Lung microvascular endothelial cell (primary cell): ENCODE results near the gene CRELD1. TPM values are rescaled to one million over a fixed set of nuclear protein-coding genes. Genes with fewer than 3 reads are reported as not detected.
"Not testable (repeated sequence)": the region's sequence is repeated elsewhere in the genome, so short reads cannot be mapped to it uniquely, and the experiment has no call there.

Experiments
- DNase-seq, 2 donors: peaks; one replicate each; pipeline versions ENCODE4 v3.0.0 to v3.0.0-alpha.2; 2010; ENCODE audit warnings: low read depth in 2 of 2
- total RNA-seq: library from RNA; depleted of rRNA; stranded (reverse); fragments of >200 nt; gene quantifications from 2 replicates; pipeline ENCODE4 v1.2.1, GENCODE V29; 2014

Gene CRELD1
- total RNA-seq, 1 donor from 2014 or later = 60.9 TPM

GRCh38 chr3:9934235-9934621 lies 594 bp downstream of the CRELD1 start:
- peak in 1 of 2 donors; percentile 41 for DNase-seq

- DNase-seq = no peak
Measured at GRCh38 chr3:9934993-9935392, 1.4 kb downstream of the CRELD1 start.

- DNase-seq = no peak
Measured at GRCh38 chr3:9935966-9936510, 2.4 kb downstream of the CRELD1 start.

- DNase-seq = no peak
Measured at GRCh38 chr3:9937486-9938238, 4.0 kb downstream of the CRELD1 start.

- no peak for DNase-seq
Measured at GRCh38 chr3:9938966-9939365, 5.3 kb downstream of the CRELD1 start.

- DNase-seq = not testable (repeated sequence)
Measured at GRCh38 chr3:9939906-9940305, 6.3 kb downstream of the CRELD1 start.

- DNase-seq = no peak
Measured at GRCh38 chr3:9940746-9941145, 7.1 kb downstream of the CRELD1 start.

- no peak for DNase-seq
Measured at GRCh38 chr3:9942164-9942563, 8.5 kb downstream of the CRELD1 start.

- DNase-seq = no peak
Measured at GRCh38 chr3:9942934-9943690, 9.5 kb downstream of the CRELD1 start.

GRCh38 chr3:9944271-9944670 lies 10.6 kb downstream of the CRELD1 start:
- no peak for DNase-seq

GRCh38 chr3:9945358-9945757 lies 11.7 kb downstream of the CRELD1 start:
- no peak for DNase-seq

GRCh38 chr3:9946112-9947024 lies 12.7 kb downstream of the CRELD1 start:
- DNase-seq = peak; percentile 95 to 97

GRCh38 chr3:9947025-9947995 lies 13.7 kb downstream of the CRELD1 start:
- DNase-seq = peak; percentile 86 to 92

GRCh38 chr3:9948586-9948985 lies 15.0 kb downstream of the CRELD1 start:
- no peak for DNase-seq

GRCh38 chr3:9949115-9949514 lies 15.5 kb downstream of the CRELD1 start:
- DNase-seq = no peak

GRCh38 chr3:9949626-9950025 lies 16.0 kb downstream of the CRELD1 start:
- DNase-seq = no peak

GRCh38 chr3:9951126-9951525 lies 17.5 kb downstream of the CRELD1 start:
- no peak for DNase-seq

GRCh38 chr3:9951598-9951961 lies 17.9 kb downstream of the CRELD1 start:
- DNase-seq = no peak

GRCh38 chr3:9951962-9952805 lies 18.6 kb downstream of the CRELD1 start, which contains the start of gene PRRT3:
Gene PRRT3, minus strand, starts transcription at chr3:9952408. Its CDS starts 2,293 bp downstream, at chr3:9950115.
- DNase-seq = peak; percentile 40 to 49
